Frontal cortex (tissue), 4 donors: ENCODE measurements around the gene ASCL3. TPM values are rescaled to one million over a fixed set of nuclear protein-coding genes. Genes with fewer than 3 reads are reported as not detected.
"Not testable (repeated sequence)": the region's sequence is repeated elsewhere in the genome, so short reads cannot be mapped to it uniquely, and the experiment has no call there.

Source experiments
- DNase-seq, 2 donors: peaks; one replicate each; pipeline ENCODE4 v3.0.0; 2012; ENCODE audit warnings: low spot score in 2 of 2
- FAIRE-seq: peaks from 2 replicates; lab custom pipeline; 2012; peaks lifted over from hg19 to GRCh38; lab: Jason Lieb, UNC
- small RNA-seq: library from RNA; depleted of rRNA; stranded (forward); fragments of <200 nt; gene quantifications from one replicate; pipeline ENCODE3, GENCODE V24; 2014
- total RNA-seq: library from RNA; depleted of rRNA; stranded (reverse); fragments of >200 nt; gene quantifications from one replicate; pipeline ENCODE4 v1.2.3, GENCODE V29; 2014
- donor health status: control.
- donor health status: control.
- donor health status: control.

ASCL3 gene
- total RNA-seq, 1 donor from 2014 or later, result not detected

- DNase-seq, result no peak
- no peak for FAIRE-seq
These were observed 28.2 kb downstream of the ASCL3 start for GRCh38 chr11:8914661-8915018.

DNA sequence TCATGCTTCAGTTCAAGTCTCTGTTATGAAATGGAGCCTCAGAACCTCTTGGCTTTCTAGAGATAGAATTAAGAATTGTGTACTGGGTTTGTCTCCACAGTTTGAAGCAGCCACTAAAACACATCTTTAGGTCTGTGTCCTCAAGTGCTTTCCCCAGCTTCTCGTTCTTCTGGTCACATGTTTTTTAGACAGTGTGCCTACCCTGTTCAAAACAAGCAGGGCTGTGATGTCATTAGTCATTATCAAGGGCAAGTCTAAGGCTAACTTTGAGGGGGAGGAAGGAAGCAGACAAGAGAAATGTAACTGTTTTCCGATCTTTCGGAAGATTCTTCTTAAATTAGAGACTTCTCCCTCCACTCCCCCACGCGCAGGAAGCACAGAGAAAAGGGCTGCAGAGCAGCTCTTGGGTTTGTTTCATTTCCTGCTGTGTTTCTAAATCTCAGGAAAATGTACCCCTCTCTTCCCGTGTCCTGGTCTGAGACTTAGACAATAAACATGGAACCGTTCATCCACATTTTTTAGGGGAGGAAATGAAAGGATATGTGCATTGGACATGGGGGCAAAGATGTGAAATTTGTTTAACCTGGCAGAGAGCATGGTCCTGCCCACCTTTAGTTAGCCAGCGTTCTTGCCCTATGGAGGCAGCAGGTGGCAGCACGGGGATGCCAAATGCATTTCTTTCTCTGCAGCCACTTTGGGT, 28.7 kb downstream of the ASCL3 start:
- DNase-seq (peak in 1 of 2 donors; percentile 45), FAIRE-seq (no peak)

DNA sequence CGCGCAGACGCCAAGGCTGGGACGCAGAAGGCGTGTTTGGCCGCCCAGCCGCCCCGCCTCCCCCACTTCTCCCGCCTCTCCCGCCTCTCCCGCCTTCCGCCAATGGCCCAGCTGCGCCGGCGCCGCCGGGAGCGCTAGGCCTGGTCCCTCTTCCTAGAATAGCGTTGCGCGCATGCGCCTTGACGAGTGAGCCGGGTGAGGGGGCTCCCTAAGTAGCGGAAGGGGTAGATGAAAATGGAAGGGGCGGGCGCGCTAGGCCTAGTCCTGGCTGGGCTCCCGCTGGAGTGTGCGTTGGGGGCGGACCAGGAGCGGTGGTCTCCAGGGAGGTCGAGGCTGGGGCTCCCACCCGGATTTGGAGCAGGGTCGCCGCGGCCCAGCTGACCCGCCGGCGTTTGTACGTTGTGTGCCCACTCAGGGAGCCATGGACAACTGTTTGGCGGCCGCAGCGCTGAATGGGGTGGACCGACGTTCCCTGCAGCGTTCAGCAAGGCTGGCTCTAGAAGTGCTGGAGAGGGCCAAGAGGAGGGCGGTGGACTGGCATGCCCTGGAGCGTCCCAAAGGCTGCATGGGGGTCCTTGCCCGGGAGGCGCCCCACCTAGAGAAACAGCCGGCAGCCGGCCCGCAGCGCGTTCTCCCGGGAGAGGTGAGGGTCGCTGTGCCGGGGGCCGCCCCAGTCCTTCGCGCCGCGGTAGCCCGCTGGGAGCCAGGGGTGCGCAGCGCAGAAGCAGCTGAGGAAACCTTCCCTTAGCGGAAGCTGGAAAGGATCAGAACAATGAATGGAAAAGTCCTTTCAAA, 31.6 kb downstream of the ASCL3 start, which contains the start of gene AKIP1:
TSS of gene AKIP1 (plus strand) at position 161 of the 795 bp plus-strand sequence. CDS start at position 422, 261 bp downstream.
- FAIRE-seq (no peak), DNase-seq (peak; percentile 91 to 92)

DNA sequence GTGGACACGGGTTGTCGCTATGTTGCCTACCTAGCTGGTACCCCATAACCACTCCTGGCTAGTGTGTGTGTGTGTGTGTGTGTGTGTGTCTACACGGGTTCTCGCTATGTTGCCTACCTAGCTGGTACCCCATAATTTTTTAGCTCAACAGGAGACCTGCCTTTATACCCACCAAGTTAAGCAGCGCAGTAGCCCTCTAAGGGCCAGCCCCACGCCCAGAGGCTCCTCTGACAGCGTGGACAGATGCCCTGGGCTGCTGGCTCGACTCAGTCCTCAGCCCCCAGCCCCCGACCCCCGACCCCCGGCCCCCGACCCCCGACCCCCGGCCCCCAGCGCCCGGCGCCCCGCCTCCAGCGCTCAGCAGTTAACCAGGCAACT, 32.2 kb downstream of the ASCL3 start:
- DNase-seq, result no peak
- FAIRE-seq, result no peak

GRCh38 chr11:8908099-8908498, 34.7 kb downstream of the ASCL3 start:
- no peak for FAIRE-seq

GRCh38 chr11:8907116-8907515, 35.7 kb downstream of the ASCL3 start:
- DNase-seq (no peak), FAIRE-seq (no peak)

More at GRCh38 chr11:8908099-8908498, 34.7 kb downstream of the ASCL3 start:
- DNase-seq, result no peak

DNA sequence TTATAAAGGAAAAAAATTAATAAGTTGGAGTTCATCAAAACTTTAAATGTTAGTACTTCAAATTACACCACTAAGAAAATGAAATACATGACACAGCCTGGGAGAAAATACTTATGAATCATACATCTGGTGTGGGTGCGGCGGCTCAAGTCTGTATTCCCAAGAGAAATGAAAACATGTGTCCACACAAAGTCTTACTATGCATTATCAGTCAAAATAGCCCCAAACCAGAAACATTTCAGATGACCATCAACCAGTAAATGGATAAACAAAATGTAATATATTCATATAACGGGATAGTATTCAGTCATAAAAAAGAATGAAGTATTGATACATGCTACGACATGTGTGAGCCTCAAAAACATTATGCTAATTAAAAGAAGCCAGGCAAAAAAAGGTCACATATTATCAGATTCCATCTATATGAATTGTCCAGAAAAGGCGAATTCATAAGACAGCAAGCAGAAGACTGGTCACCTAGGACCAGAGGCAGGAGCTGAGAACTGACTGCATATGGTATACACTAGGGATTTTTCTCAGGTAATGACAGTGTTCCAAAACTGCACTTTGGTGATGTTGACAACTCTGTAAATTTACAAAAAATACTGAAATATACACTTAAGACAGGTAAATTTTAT, 37.2 kb downstream of the ASCL3 start:
- FAIRE-seq (no peak), DNase-seq (no peak)

- FAIRE-seq (no peak), DNase-seq (no peak)
These were observed 43.6 kb downstream of the ASCL3 start for GRCh38 chr11:8899119-8899753.

- DNase-seq, FAIRE-seq: not testable (repeated sequence)
These were observed 51.6 kb downstream of the ASCL3 start for GRCh38 chr11:8891185-8891584.

Small RNAs within 50 kb of the gene (small RNA-seq; reads per million reads assigned to genes)
- not detected for gene RF00019

Other genes starting within 250 kb of the ASCL3 start
- gene AKIP1, start 31.8 kb downstream of the ASCL3 start, total RNA-seq, result 22.4 TPM
- gene C11orf16, start 10.1 kb downstream of the ASCL3 start, total RNA-seq, result not detected
- 65.2 TPM for gene TMEM9B, start 21.4 kb upstream of the ASCL3 start, total RNA-seq
- 24.9 TPM for gene NRIP3, start 61.0 kb upstream of the ASCL3 start, total RNA-seq
- 2.9 TPM for gene SCUBE2, start 148.6 kb upstream of the ASCL3 start, total RNA-seq